Sigmoid colon (tissue), 3 donors: ENCODE measurements around the gene KDR.

ENCODE experiments used
- POLR2A ChIP-seq, 2 donors: fragments of 450-650 bp; IDR thresholded peaks; one replicate each; pipeline ENCODE4 v1.6.1; 2016; ENCODE audit warnings: antibody characterized with exemption in 2 of 2, mild to moderate bottlenecking in 2 of 2, moderate library complexity in 2 of 2
- TF ChIP-seq, protein P1 (sequence below), 4 experiments: fragments of 450-650 bp in 3 of 4; fragments of 200-600 bp in 1 of 4; IDR thresholded peaks; one replicate each; pipeline ENCODE4 v1.5.1; 2016 to 2019; ENCODE audit warnings: antibody characterized with exemption in 4 of 4, mild to moderate bottlenecking in 3 of 4, moderate library complexity in 2 of 4

DNA sequence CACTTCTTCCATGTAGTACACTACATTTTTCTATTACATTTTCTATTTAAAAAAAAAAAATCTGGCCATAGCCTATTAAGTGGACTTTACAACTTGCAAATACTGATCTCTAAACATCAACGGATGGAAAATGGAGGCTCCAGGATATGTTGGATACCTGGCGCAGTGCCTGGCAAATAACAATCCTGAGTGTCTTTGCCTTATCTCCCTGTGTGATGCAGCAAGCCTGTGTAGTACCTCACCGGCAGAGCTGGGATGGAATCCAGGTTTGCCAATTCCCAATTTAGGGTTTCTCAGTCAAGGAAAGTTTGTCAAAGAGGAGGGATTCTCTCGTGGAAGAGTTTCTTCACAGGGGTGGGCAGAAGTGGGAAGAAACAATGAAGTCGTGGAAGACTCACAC lies 93.2 kb downstream of the KDR start:
- TF ChIP-seq, protein P1, sequence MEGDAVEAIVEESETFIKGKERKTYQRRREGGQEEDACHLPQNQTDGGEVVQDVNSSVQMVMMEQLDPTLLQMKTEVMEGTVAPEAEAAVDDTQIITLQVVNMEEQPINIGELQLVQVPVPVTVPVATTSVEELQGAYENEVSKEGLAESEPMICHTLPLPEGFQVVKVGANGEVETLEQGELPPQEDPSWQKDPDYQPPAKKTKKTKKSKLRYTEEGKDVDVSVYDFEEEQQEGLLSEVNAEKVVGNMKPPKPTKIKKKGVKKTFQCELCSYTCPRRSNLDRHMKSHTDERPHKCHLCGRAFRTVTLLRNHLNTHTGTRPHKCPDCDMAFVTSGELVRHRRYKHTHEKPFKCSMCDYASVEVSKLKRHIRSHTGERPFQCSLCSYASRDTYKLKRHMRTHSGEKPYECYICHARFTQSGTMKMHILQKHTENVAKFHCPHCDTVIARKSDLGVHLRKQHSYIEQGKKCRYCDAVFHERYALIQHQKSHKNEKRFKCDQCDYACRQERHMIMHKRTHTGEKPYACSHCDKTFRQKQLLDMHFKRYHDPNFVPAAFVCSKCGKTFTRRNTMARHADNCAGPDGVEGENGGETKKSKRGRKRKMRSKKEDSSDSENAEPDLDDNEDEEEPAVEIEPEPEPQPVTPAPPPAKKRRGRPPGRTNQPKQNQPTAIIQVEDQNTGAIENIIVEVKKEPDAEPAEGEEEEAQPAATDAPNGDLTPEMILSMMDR (IDR thresholded peaks at IDR 0.05), result no peak
- no peak for TF ChIP-seq POLR2A (IDR thresholded peaks at IDR 0.05)
